Dermis microvascular lymphatic vessel endothelial cell (primary cell): ENCODE data around the gene PITPNM3. TPM values are rescaled to one million over a fixed set of nuclear protein-coding genes. Genes with fewer than 3 reads are reported as not detected.

Source experiments
- DNase-seq, 2 donors: peaks; one replicate each; pipeline versions ENCODE4 v3.0.0 to v3.0.0-alpha.2; 2010; ENCODE audit warnings: low read depth in 2 of 2
- total RNA-seq: library from RNA; depleted of rRNA; stranded (reverse); fragments of >200 nt; gene quantifications from 2 replicates; pipeline ENCODE4 v1.2.1, GENCODE V29; 2014

PITPNM3 gene
- total RNA-seq, 1 donor from 2014 or later = 0.26 TPM

DNA sequence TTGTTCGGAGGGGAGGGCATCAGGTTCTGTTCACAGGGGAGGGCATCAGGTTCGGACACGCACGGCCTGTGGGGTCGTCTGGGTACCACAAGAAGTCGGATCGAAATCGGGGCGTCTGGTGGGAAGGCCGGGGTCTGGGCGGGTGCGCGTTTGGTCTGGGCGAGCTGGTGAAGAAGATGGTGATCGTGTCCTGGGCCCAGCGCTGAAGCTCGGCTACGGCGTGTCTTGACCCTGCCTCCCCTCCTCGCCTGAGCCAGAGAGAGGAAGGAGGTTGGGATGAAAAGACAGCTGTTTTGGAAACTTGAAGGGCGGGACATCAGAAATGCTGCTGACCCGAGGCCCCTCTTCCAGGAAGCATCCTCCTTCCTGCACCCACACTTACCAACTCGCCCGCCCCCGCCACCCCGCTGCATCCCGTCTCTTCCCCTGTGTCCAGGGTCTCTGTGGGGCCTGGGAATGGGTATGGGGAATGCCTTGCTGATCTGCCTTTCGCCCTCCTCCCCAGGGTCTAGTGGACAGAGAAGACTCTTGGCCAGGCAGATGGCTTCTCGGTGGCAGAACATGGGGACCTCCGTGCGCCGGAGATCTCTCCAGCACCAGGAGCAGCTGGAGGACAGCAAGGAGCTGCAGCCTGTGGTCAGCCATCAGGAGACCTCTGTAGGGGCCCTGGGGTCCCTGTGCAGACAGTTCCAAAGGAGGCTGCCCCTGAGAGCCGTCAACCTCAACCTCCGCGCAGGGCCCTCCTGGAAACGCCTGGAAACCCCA is 111.6 kb downstream of the PITPNM3 start:
- no peak for DNase-seq

DNA sequence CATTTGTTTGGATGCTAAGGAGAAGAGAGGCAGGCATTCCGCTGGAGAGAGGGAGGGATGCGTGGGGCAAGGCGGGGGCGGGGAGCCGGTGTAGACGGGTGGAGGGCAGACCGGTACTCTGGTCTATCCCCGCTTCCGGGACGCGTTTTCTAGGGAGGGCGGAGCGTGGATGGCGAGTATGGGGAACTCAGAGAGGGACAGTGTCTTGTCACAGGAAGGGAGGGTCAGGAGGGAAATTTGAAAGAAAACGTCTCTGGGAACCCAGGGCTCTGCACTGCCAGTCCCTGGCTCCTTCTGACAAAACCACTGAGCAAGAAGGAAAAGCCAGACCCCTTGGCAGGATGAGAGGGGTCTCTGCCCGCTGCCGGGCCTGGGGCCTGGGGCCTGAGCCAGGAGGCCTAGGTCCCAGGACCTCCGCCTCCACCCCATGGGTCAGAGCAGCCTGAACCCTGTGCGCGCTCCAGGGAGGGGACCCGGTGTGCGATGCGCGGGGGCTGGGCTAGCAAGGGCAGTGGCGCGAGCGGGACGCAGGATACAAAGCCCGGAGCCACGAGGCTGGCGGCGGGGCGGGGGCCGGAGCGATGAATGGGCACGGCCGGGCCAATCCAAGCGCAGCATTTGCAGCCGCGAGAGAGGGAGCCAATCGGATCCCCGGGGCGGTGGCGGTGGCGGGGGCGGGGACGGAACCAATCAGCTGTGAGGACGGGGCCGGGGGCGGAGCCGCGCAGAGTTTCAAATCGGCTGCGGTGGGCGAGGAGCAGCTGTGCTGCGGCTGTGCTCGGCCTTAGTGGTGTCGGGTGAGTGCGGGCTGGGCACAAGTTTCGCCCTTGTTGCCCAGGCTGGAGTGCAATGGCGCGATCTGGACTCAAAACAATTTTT is 112.4 kb downstream of the PITPNM3 start, which contains the start of gene PIMREG:
Gene PIMREG (plus strand): TSS at position 764 of the 879 bp plus-strand sequence. CDS start 656 bp downstream, outside the sequence.
- peak; percentile 73 to 94 for DNase-seq

DNA sequence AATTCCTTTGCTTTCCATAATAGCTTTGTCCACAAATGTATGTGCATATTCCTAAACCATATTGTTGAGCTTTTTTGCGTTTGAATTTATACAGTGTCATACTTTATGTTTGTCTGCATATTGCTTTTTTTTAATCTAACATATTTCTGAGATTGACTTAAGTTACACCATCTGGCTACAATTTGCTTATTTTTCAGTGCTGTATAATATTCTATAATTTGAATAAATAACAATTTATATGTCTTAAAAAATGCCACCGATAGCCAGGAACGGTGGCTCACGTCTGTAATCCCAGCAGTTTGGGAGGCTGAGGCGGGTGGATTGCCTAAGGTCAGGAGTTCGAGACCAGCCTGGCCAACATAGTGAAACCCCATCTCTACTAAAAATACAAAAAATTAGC is 113.6 kb downstream of the PITPNM3 start:
- DNase-seq = no peak

DNA sequence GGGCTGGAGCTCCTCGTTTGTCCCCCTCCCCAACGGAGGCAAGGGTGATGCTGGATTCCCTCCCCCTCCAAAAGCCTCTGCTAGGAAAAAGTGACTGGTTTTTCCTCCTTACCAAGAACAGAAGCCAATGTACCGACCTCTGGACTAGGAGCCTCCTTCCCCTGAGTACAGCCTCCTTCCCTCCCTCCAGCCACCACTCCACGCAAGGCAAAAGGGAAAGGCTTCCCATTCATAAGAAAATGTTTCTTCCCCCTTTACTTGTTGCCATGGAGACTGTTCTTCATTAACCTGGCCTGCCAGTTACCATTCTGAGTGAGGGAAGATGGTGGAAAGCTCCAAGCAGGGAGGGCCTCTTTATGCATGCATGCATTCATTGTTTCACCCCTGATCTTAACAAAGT is 116.4 kb downstream of the PITPNM3 start:
- no peak for DNase-seq

GRCh38 chr17:6437956-6438355 is 118.4 kb downstream of the PITPNM3 start:
- DNase-seq = no peak

- DNase-seq = no peak
Measured at GRCh38 chr17:6437466-6437865, 118.9 kb downstream of the PITPNM3 start.

DNA sequence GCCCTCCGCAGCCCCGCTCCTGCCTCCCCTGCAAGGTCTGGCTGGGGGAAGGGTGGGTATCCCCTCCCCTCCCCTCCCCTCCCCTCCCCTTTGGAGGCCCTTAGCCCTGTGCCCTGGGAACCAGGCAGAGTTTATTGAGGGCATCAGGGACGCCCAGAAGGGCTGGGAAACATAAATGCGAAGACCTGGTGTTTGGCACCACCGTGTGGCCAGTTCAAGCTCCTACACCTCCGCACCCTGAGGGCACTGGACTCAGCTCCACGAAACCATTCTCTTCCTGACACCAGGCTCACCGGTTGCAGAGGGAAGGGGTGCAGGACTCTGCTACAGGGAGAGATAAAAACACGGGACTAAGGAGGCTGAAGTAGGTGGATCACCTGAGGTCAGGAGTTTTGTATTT is 120.4 kb downstream of the PITPNM3 start:
- peak; percentile 37 to 63 for DNase-seq

- DNase-seq = no peak
Measured at GRCh38 chr17:6435051-6435450, 121.3 kb downstream of the PITPNM3 start, which contains the start of gene AIPL1. Gene AIPL1 (minus strand): TSS chr17:6435121. CDS start chr17:6435104, 17 bp downstream.

DNA sequence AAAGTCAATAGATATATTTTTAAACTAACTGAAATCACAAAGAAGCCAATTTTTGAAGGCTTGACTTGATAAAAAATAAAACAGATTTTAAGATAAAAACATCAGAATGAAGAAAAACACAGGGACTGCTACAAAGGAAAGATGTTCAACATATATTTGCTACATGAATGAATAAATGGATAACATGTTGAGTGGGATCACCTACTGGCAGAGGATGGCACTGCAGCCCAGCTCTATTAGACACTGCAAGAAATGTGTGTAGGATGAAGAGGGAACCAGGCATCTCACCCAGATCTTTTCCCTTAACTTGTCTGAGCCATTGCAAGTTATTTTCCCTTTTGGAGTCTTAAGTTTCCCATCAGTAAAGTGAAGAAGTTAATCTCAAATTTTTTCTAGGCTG is 125.6 kb downstream of the PITPNM3 start:
- DNase-seq = no peak

DNA sequence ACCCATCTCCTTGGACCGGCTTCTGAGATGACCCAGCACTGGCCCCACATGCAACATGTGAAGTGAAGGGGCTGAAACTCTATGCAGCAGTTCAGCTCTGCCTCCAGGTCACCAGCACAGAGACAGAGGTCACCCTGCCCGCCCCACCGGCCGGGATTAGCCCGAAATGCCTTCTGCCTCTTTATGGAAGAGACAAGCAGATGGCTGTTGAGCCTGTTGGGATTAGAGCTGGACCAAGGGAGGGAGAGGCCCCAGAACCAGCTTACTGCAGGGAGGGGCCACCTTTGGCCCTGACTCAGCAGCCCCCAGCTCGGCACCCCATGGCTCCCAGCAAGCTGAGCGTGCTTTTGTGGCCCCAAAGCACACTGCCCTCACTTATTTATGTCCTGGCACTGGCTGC is 127.1 kb downstream of the PITPNM3 start:
- no peak for DNase-seq

DNA sequence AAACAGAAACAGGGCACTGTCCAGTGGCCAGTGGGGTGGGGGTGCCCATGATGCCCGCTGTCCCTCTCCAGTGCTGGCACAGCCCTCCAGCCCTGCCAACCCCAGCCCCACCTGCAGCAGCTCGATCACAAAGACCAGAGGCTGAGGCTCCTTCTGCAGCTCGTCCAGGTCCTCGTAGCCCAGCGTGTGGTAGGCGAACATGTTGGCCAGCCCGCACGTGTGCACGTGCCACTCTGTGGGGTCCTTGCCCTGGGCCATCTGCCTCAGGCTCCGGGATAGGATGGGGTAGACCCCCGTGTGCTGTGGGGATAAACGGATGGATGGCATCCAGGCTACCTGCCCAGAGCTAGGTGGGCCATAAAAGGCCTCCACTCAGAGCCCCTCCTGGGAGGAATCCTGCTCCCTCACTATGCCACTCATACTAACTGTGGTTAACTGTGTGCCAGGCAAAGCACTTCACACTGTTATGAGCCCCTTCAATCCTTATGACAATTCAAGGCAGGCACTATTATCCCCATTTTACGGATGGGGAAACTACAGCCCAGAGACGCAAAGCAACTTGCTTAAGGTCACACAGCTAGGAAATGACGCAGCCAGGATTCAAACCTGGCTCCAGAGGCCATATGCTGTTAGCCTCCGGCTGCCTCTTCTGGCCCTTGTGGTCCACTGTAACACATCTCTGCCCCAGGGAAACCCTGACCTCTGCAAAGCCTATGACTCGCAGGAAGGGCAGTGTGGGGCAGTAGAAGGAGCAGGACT is 128.0 kb downstream of the PITPNM3 start:
- no peak for DNase-seq

DNA sequence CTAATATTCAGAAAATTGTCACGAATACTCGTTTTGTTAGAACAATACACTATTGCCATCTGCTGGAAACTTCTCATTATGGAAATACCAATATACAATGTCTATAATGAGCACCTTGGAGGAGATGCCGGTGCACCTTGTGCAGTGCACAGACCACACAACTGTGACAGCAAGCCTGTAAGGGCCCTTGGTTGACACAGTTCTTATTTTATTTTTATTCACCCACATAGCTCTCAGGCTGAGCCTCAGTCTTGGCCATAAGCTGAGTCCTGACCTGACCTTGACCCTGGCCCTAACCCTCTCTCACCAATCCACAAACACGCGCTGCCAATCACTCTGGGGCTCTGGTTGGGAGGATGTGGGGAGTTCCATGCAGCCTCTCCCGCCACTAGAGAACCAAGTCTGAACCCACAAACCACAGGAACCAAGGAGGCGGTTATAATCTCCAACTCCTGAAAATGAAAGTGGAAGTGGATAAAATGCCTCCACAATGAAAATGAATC is 129.0 kb downstream of the PITPNM3 start:
- DNase-seq = no peak

- DNase-seq = no peak
Measured at GRCh38 chr17:6426356-6427101, 129.8 kb downstream of the PITPNM3 start.

- no peak for DNase-seq
Measured at GRCh38 chr17:6425407-6425806, 130.9 kb downstream of the PITPNM3 start.

- no peak for DNase-seq
Measured at GRCh38 chr17:6423931-6424330, 132.4 kb downstream of the PITPNM3 start.

DNA sequence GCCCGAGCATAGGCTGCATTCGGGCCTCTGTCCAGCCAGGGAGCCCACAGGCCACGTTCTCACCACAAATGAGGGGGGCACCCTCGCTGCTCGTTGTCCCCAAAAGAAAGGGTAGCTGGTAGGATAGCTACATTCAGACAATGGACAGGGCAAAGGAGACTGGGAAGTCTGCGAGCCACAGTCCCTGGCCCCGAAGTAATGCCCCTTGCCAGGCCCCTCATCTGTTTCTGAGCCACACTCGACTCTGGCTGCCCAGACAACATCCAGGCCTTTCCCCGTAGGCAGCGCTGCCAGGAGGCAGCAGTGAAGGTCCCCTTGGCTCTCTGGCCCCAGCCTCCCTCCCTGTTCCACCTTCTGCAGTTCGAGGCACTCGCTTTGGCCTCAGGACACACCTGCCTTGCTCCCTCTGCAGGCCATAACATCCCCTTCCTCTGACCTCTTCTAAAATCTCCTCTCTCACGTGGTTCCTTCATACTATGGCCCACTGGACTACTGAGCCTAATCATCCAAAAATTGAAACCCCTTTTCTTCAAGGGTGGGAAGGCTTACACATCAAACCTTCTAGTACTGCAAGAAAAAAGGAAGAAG is 133.6 kb downstream of the PITPNM3 start:
- no peak for DNase-seq

DNA sequence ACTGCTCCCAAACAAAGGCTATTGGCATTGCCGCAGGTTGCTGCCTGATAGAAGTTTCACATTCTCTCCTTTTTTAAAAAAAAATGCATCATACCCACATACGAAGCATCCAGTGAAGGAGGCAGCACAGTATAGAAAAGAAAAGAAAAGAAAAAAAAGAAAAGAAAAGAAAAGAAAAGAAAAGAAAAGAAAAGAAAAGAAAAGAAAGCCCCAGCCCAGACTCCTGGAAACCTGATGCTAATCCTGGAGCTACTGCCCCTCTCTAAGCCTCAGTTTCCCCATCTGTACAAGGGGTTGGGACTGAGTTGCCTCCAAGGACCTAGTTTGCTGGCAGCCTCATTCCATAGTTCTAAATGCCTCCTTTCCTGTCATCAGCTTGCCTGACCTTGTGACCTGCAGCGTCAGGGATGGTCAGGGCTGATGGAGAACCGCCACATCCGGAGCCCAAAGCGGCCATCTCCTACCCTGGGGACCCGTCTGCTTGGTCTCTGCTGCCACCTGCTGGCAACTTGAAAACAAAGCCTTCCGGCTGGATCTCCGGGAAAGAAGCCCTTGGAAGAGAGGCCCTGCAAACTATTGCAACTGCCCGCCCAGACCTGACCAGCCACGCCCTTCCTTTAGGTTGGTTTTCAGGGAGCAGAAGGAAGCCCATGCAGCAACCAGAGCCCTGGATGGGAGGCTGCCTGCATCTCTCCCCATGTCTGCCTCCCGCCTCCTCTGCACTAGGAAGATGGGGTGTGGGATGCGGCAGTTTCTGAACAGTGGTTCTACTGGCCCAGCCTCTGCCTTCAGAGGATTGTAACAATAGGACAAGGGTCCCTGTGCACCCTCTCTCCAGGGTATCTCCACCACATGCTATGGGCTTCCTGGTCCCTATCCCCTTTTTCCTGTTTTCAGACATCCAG is 134.4 kb downstream of the PITPNM3 start:
- peak; percentile 34 to 60 for DNase-seq

DNA sequence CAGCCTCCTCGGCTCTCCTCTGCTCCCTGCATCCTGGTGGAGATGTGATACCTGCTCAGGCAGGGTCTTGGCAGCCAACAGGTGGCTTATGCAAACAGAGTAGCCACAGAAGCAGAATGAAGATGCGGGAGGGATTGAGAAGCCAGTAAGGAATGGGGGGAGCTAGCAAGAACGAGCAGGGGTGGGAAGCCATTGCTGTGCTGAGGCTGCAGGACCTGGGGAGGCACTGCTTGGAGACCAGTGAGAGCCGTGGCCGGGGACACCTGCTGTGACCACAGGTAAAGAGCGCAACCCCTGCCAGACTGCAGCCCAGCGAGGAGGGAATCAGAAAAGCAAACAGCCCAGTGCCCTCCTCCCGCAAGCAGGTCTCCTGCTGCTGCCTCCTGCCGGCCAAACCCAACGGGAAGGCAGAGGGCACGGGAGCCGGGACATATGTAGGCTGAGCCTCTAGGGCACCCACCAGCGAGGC is 136.1 kb downstream of the PITPNM3 start:
- DNase-seq = peak in 1 of 2 donors; percentile 30

DNA sequence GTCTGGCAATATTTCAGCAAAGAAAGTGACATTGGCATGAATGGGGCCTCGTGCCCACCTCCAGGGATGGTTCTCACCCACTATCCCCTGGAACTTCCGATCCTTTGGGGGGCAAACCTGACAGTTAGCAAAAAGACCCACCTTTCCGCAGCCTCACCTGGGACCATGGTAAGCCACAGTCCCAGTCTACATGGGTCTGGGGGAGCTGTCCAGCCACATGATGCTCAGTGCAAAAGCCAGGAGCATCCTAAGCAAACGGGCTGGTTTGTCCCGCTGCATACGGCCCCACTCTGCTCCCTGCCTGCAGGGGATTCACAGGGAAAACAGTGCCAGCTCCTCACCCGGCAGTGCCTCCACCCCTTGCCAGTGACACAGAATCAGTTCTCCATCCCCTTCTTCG is 140.7 kb downstream of the PITPNM3 start:
- no peak for DNase-seq
